Liver (tissue), 9 donors: ENCODE data around the gene PARVG. TPM values are rescaled to one million over a fixed set of nuclear protein-coding genes. Genes with fewer than 3 reads are reported as not detected.

Source experiments
- DNase-seq: peaks from one replicate; pipeline ENCODE4 v3.0.0-alpha.2; 2017; ENCODE audit warnings: low spot score
- H3K27ac ChIP-seq, 2 donors: one replicate each; pipeline ENCODE4 v1.7.0; 2013; ENCODE audit warnings: inconsistent platforms in 2 of 2, low read length in 2 of 2, control low read depth in 1 of 2, low read depth in 1 of 2, mild to moderate bottlenecking in 1 of 2
- H3K27me3 ChIP-seq, 4 donors: one replicate each; pipeline versions ENCODE4 v1.6.1 to v1.7.0; 2013; ENCODE audit warnings: low read length in 3 of 4, inconsistent platforms in 1 of 4, mild to moderate bottlenecking in 1 of 4, moderate library complexity in 1 of 4; ENCODE audit not compliant: control insufficient read depth in 4 of 4, insufficient read depth in 4 of 4
- H3K36me3 ChIP-seq, 4 donors: one replicate each; pipeline versions ENCODE4 v1.6.1 to v1.7.0; 2013; ENCODE audit warnings: low read length in 3 of 4, mild to moderate bottlenecking in 3 of 4, low read depth in 1 of 4, moderate library complexity in 1 of 4; ENCODE audit not compliant: control insufficient read depth in 4 of 4, insufficient read depth in 3 of 4
- H3K4me1 ChIP-seq, 4 donors: one replicate each; pipeline versions ENCODE4 v1.6.1 to v1.7.0; 2013; ENCODE audit warnings: low read length in 3 of 4, mild to moderate bottlenecking in 3 of 4, moderate library complexity in 1 of 4; ENCODE audit not compliant: control insufficient read depth in 4 of 4, insufficient read depth in 4 of 4
- H3K4me3 ChIP-seq, 3 donors: one replicate each; pipeline versions ENCODE4 v1.6.1 to v1.7.0; 2013; ENCODE audit warnings: low read length in 3 of 3, control low read depth in 1 of 3, low read depth in 1 of 3, mild to moderate bottlenecking in 1 of 3
- H3K9ac ChIP-seq, 2 donors: one replicate each; pipeline ENCODE4 v1.7.0; 2013; ENCODE audit warnings: low read length in 2 of 2, mild to moderate bottlenecking in 2 of 2, moderate library complexity in 2 of 2, control low read depth in 1 of 2, low read depth in 1 of 2
- H3K9me3 ChIP-seq, 4 donors: one replicate each; pipeline versions ENCODE4 v1.6.1 to v1.7.0; 2013; ENCODE audit warnings: low read length in 3 of 4; ENCODE audit not compliant: control insufficient read depth in 4 of 4
- ATF3 ChIP-seq: IDR thresholded peaks from 2 replicates; pipeline ENCODE4 v1.6.1; 2016; ENCODE audit warnings: antibody characterized with exemption
- CTCF ChIP-seq: fragments of 150-350 bp; IDR thresholded peaks from 2 replicates; pipeline ENCODE4 v1.5.1; 2017; ENCODE audit warnings: improper control_type of control experiment, low read depth, low read length; ENCODE audit not compliant: missing input control
- EGR1 ChIP-seq, 2 donors: IDR thresholded peaks; 2 replicates each; pipeline ENCODE4 v1.6.1; 2016 to 2018; ENCODE audit warnings: antibody characterized with exemption in 2 of 2, low read depth in 2 of 2
- FOXA1 ChIP-seq: IDR thresholded peaks from 2 replicates; pipeline ENCODE4 v1.6.1; 2016; ENCODE audit warnings: antibody characterized with exemption
- FOXA2 ChIP-seq: IDR thresholded peaks from 2 replicates; pipeline ENCODE4 v1.6.1; 2016; ENCODE audit warnings: antibody characterized with exemption
- GABPA ChIP-seq, 2 donors: IDR thresholded peaks in 1 of 2; conservative IDR thresholded peaks in 1 of 2; 2 replicates each; pipeline ENCODE4 v1.6.1; 2016; ENCODE audit warnings: antibody characterized with exemption in 2 of 2, mild to moderate bottlenecking in 1 of 2, moderate library complexity in 1 of 2
- HNF4A ChIP-seq, 2 donors: conservative IDR thresholded peaks; 2 replicates each; pipeline ENCODE4 v1.6.1; 2016; ENCODE audit warnings: antibody characterized with exemption in 2 of 2, mild to moderate bottlenecking in 2 of 2
- HNF4G ChIP-seq: IDR thresholded peaks from 2 replicates; pipeline ENCODE4 v1.6.1; 2016; ENCODE audit warnings: antibody characterized with exemption
- JUND ChIP-seq, 2 donors: IDR thresholded peaks; 2 replicates each; pipeline ENCODE4 v1.6.1; 2016; ENCODE audit warnings: antibody characterized with exemption in 2 of 2
- MAX ChIP-seq: IDR thresholded peaks from 2 replicates; pipeline ENCODE4 v1.6.1; 2016; ENCODE audit warnings: antibody characterized with exemption
- NR2F2 ChIP-seq: IDR thresholded peaks from 2 replicates; pipeline ENCODE4 v1.6.1; 2016; ENCODE audit warnings: antibody characterized with exemption
- RAD21 ChIP-seq, 2 donors: IDR thresholded peaks; 2 replicates each; pipeline ENCODE4 v1.6.1; 2016; ENCODE audit warnings: antibody characterized with exemption in 2 of 2, mild to moderate bottlenecking in 2 of 2
- REST ChIP-seq: IDR thresholded peaks from 2 replicates; pipeline ENCODE4 v1.6.1; 2016; ENCODE audit warnings: antibody characterized with exemption, mild to moderate bottlenecking
- RXRA ChIP-seq, 2 donors: IDR thresholded peaks; 2 replicates each; pipeline ENCODE4 v1.6.1; 2017 to 2018; ENCODE audit warnings: antibody characterized with exemption in 2 of 2, mild to moderate bottlenecking in 1 of 2
- SP1 ChIP-seq: IDR thresholded peaks from 2 replicates; pipeline ENCODE4 v1.6.1; 2018; ENCODE audit warnings: antibody characterized with exemption, mild to moderate bottlenecking
- TAF1 ChIP-seq: conservative IDR thresholded peaks from 2 replicates; pipeline ENCODE4 v1.6.1; 2016; ENCODE audit warnings: antibody characterized with exemption, mild to moderate bottlenecking
- YY1 ChIP-seq: IDR thresholded peaks from 2 replicates; pipeline ENCODE4 v1.6.1; 2016; ENCODE audit warnings: antibody characterized with exemption, mild to moderate bottlenecking
- ZBTB33 ChIP-seq: IDR thresholded peaks from 2 replicates; pipeline ENCODE4 v1.6.1; 2016; ENCODE audit warnings: antibody characterized with exemption
- WGBS: extraction: QIAGEN DNeasy Blood & Tissue Kit; methylation state at CpG from one replicate; pipeline ENCODE4 v1.1.7; 2013; 5-methylcytosine and 5-hydroxymethylcytosine counted together
- polyA plus RNA-seq, 2 donors: library from polyadenylated mRNA; stranded (reverse) in 1 of 2; unstranded in 1 of 2; fragments of 200-250 nt in 1 of 2; fragments of >200 nt in 1 of 2; fragmentation: Nextera tagmentation in 1 of 2; extraction: Ambion mirVana in 1 of 2; gene quantifications; one replicate each; pipeline versions ENCODE4 v1.2.1 to v1.2.3, GENCODE V29; 2013 to 2015
- total RNA-seq, 2 donors: library from RNA; depleted of rRNA; stranded (reverse); fragments of >200 nt; gene quantifications; one replicate each; pipeline ENCODE4 v1.2.3, GENCODE V29; 2014
- donor health status: healthy.
- donor health status: healthy.
- donor health status: healthy.
- donor health status: healthy.
- donor health status: healthy.

The PARVG gene
- total and polyA plus RNA-seq, 4 donors, result 4.0 to 12.1 (median 6.6) TPM

GRCh38 chr22:44196241-44196640 lies 15.5 kb downstream of the PARVG start:
- WGBS, result 54% methylated on average over 9 of the region's 9 CpGs

More at GRCh38 chr22:44196241-44196640, 15.5 kb downstream of the PARVG start:
- Histone ChIP-seq H3K36me3 (peaks cover 0 to 2% (median 0%) of the 10 kb centered on the region in 4 donors), H3K27ac (no peak overlapping the region), H3K27me3 (no peaks in the 10 kb centered on the region), H3K9ac (no peak overlapping the region), H3K4me1 (no peaks in the 10 kb centered on the region), H3K4me3 (no peak overlapping the region), H3K9me3 (no peaks in the 10 kb centered on the region)
- no peak for DNase-seq
- no peak for TF ChIP-seq CTCF
- TF ChIP-seq NR2F2, result no peak
- TF ChIP-seq JUND (IDR thresholded peaks at IDR 0.05), result no peak
- TF ChIP-seq MAX, result no peak
- no peak for TF ChIP-seq GABPA (IDR thresholded peaks at IDR 0.05 in 1 of 2, conservative IDR thresholded peaks at IDR 0.05 in 1 of 2)
- no peak for TF ChIP-seq SP1
- no peak for TF ChIP-seq RXRA (IDR thresholded peaks at IDR 0.05)
- no peak for TF ChIP-seq ZBTB33
- TF ChIP-seq RAD21 (IDR thresholded peaks at IDR 0.05), result no peak
- TF ChIP-seq TAF1, result no peak
- TF ChIP-seq YY1, result no peak
- no peak for TF ChIP-seq HNF4G
- TF ChIP-seq REST, result no peak
- TF ChIP-seq FOXA1, result no peak
- no peak for TF ChIP-seq FOXA2
- TF ChIP-seq ATF3, result no peak
- no peak for TF ChIP-seq HNF4A (conservative IDR thresholded peaks at IDR 0.05)
- no peak for TF ChIP-seq EGR1 (IDR thresholded peaks at IDR 0.05; ENCODE audit: low read depth in 2 of 2)
